Thyroid gland (tissue), 4 donors: ENCODE measurements around the gene CMAS. TPM values are rescaled to one million over a fixed set of nuclear protein-coding genes. Genes with fewer than 3 reads are reported as not detected.

ENCODE experiments used
- DNase-seq, 2 donors: peaks; one replicate each; pipeline ENCODE4 v3.0.0-alpha.2; 2019
- H3K27ac ChIP-seq, 3 donors: fragments of 200-600 bp; sonication (generic); 1 replicate in 2 of 3; 2 replicates in 1 of 3; pipeline ENCODE4 v1.5.1; 2016 to 2019; ENCODE audit warnings: mild to moderate bottlenecking in 1 of 3, moderate library complexity in 1 of 3
- H3K27me3 ChIP-seq: fragments of 200-600 bp; sonication (generic); one replicate; pipeline ENCODE4 v1.5.1; 2019
- H3K36me3 ChIP-seq, 2 donors: fragments of 200-600 bp; sonication (generic); one replicate each; pipeline ENCODE4 v1.5.1; 2016 to 2019
- H3K4me1 ChIP-seq, 2 donors: fragments of 200-600 bp; sonication (generic); one replicate each; pipeline ENCODE4 v1.5.1; 2017 to 2019
- H3K4me3 ChIP-seq, 3 donors: fragments of 200-600 bp; sonication (generic); replicated peaks in 1 of 3; 1 replicate in 2 of 3; 2 replicates in 1 of 3; pipeline ENCODE4 v1.5.1; 2016; ENCODE audit warnings: mild to moderate bottlenecking in 1 of 3
- H3K9me3 ChIP-seq: fragments of 200-600 bp; sonication (generic); one replicate; pipeline ENCODE4 v1.5.1; 2017
- POLR2A ChIP-seq, 2 donors: fragments of 450-650 bp; IDR thresholded peaks; one replicate each; pipeline ENCODE4 v1.6.1; 2017; ENCODE audit warnings: antibody characterized with exemption in 2 of 2, mild to moderate bottlenecking in 2 of 2, moderate library complexity in 1 of 2
- WGBS, 2 donors: methylation state at CpG; one replicate each; pipeline ENCODE4 v1.1.5; 2017; 5-methylcytosine and 5-hydroxymethylcytosine counted together
- intact Hi-C: fragments of 100-400 bp; cut with DNase I; formaldehyde crosslinking; loops from one replicate; pipeline ENCODE4 v1.15.1; 2023
- total RNA-seq, 4 donors: library from RNA; depleted of rRNA; stranded (reverse); fragments of >200 nt; gene quantifications; one replicate each; pipeline ENCODE4 v1.2.3, GENCODE V29; 2016
- TF ChIP-seq, protein P1 (sequence below), 6 experiments: fragments of 200-600 bp in 3 of 6; fragments of 450-650 bp in 3 of 6; sonication (generic) in 3 of 6; IDR thresholded peaks; one replicate each; pipeline ENCODE4 v1.5.1; 2016 to 2019; ENCODE audit warnings: antibody characterized with exemption in 6 of 6, mild to moderate bottlenecking in 2 of 6, inconsistent platforms in 1 of 6, moderate library complexity in 1 of 6

Gene CMAS
- total RNA-seq, 4 donors from 2014 or later, result 24.1 to 32.7 (median 26.3) TPM

DNA sequence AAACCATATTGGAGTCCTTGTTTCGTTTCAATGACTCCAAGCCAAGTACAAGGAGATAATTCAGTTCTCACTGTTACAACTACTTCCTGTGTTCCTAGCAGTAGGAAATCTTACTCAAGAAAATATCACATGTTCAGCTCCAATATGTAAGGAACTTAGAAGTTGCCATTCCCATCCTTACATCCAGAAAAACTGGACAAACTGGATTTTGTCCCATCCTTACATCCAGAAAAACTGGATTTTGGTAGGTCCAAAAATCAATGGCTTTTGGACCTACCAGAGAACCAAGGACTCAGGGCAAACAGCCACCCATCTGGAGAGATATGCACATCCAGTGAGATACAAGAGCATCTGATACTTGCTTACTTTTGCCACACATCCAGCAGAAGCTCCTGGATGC lies 23.8 kb downstream of the CMAS start:
- DNase-seq, result no peak
- Histone ChIP-seq H3K27me3 (no peaks in the 10 kb centered on the region), H3K27ac (no peak overlapping the region), H3K4me3 (no peak overlapping the region), H3K36me3 (peaks cover 0 to 14% of the 10 kb centered on the region in 2 donors), H3K4me1 (no peaks in the 10 kb centered on the region), H3K9me3 (no peaks in the 10 kb centered on the region)
- intact Hi-C loops, result no loop called here
- WGBS, 2 donors, result 85 to 91% methylated on average over 1 of the region's 1 CpG
- TF ChIP-seq POLR2A (IDR thresholded peaks at IDR 0.05), result no peak

DNA sequence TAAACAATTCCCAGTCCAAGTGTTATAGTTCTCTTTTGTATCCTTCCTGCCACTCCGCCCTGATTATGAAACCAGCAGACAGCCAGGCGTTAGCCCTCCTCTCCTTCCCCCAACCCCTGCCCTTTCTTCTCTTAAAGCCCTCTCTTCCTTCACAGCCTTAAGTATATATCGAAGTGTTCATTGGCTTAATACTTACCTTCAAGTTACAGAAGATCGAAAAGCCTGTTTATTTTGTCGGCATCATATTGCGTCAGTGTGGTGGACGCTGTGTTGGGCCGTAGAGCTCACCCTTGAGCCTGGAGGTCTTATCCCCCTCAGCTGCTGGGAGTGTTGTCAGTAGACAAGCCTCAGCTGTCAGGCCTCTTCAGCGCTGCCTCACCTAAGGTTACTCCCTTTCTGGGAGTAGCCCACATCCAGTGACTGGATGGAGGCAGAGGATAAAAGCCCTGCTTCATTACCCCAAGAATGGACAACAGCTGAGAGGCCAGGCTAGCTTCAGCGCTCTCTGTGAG lies 36.2 kb downstream of the CMAS start:
- Histone ChIP-seq H3K4me1 (no peaks in the 10 kb centered on the region), H3K4me3 (no peak overlapping the region), H3K9me3 (no peaks in the 10 kb centered on the region), H3K36me3 (no peaks in the 10 kb centered on the region), H3K27me3 (no peaks in the 10 kb centered on the region), H3K27ac (no peak overlapping the region)
- 75 to 83% methylated on average over 10 of the region's 10 CpGs for WGBS, 2 donors
- intact Hi-C loops, result loop anchor here (5.0 kb wide), 1 partner anchor 255 kb away; no protein-coding TSS in a partner anchor
- TF ChIP-seq, protein P1, sequence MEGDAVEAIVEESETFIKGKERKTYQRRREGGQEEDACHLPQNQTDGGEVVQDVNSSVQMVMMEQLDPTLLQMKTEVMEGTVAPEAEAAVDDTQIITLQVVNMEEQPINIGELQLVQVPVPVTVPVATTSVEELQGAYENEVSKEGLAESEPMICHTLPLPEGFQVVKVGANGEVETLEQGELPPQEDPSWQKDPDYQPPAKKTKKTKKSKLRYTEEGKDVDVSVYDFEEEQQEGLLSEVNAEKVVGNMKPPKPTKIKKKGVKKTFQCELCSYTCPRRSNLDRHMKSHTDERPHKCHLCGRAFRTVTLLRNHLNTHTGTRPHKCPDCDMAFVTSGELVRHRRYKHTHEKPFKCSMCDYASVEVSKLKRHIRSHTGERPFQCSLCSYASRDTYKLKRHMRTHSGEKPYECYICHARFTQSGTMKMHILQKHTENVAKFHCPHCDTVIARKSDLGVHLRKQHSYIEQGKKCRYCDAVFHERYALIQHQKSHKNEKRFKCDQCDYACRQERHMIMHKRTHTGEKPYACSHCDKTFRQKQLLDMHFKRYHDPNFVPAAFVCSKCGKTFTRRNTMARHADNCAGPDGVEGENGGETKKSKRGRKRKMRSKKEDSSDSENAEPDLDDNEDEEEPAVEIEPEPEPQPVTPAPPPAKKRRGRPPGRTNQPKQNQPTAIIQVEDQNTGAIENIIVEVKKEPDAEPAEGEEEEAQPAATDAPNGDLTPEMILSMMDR (IDR thresholded peaks at IDR 0.05), result no peak
- no peak for TF ChIP-seq POLR2A (IDR thresholded peaks at IDR 0.05)
- DNase-seq, result no peak

DNA sequence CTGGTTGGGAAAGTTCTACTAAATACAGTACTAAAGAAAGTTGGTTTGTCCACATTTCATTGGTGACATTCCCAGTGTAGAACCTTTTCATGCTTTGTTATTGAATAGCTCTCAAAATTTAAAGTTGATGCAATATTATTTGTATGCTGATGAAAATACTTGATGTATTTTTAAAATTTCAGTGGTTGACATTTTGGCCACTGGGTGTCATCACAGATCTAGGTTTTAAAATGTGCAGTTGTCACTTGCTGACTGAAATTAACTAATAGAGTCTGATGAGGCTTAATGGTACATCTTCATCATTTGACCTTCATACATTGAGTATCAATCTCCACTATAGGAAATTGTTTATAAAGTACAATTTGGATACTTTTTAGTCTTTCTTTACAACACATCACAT lies 37.1 kb downstream of the CMAS start:
- Histone ChIP-seq H3K4me1 (no peaks in the 10 kb centered on the region), H3K4me3 (no peak overlapping the region), H3K27me3 (no peaks in the 10 kb centered on the region), H3K36me3 (no peaks in the 10 kb centered on the region), H3K9me3 (no peaks in the 10 kb centered on the region), H3K27ac (no peak overlapping the region)
- DNase-seq, result no peak
- TF ChIP-seq, protein P1 (IDR thresholded peaks at IDR 0.05), result peak in 5 of 6 experiments; percentile 14 to 78 (median 51)
- no peak for TF ChIP-seq POLR2A (IDR thresholded peaks at IDR 0.05)
- intact Hi-C loops, result loop anchor here (5.0 kb wide), 1 partner anchor 254 kb away; no protein-coding TSS in a partner anchor

DNA sequence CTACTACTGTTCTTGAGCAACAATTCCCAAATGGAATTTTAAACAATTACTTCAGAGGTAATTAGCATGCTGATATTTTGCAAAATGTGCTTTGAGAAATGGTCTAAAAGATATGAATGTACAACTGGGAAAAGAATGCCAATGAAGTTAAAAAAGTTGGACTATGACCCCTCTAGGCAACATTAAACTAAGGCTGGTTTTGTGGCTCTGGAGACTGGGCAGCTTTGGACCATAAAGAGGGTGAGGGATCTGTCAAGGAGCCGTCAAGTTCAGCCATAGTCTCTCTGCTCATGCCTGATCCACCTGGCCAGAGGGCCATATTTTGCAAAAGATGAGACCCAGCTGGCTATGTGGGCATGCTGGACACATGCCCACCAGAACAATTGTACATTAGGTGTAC lies 38.8 kb downstream of the CMAS start:
- Histone ChIP-seq H3K27me3 (no peaks in the 10 kb centered on the region), H3K4me3 (no peak overlapping the region), H3K9me3 (no peaks in the 10 kb centered on the region), H3K4me1 (no peaks in the 10 kb centered on the region), H3K27ac (no peak overlapping the region), H3K36me3 (no peaks in the 10 kb centered on the region)
- no peak for DNase-seq
- intact Hi-C loops, result loop anchor here (5.0 kb wide), 2 partner anchors 252 to 357 kb away; no protein-coding TSS in a partner anchor
- TF ChIP-seq, protein P1 (IDR thresholded peaks at IDR 0.05), result no peak
- no peak for TF ChIP-seq POLR2A (IDR thresholded peaks at IDR 0.05)
- WGBS, 2 donors, result 100% methylated on average over 1 of the region's 1 CpG

DNA sequence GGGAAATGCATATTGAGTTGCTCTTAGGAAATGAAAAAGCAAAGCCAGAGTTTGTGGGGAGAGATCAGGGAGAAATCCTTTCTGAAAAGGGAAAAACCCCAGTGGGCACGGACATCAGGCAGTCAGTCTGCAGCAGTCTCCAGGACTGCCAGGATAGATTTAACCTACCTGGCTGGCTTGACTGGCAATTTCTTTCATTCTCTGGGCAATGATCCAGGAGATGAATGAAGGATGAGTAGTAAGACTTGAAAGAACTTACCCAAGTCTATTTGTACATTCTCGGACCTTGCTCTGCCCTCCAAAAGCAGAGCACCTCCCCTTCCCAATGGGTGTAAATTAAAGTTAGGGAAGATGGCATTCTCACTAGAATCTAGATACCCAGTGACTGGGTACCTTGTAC lies 42.9 kb downstream of the CMAS start:
- H3K9me3 ChIP-seq, result no peaks in the 10 kb centered on the region
- TF ChIP-seq POLR2A (IDR thresholded peaks at IDR 0.05), result no peak
- TF ChIP-seq, protein P1 (IDR thresholded peaks at IDR 0.05), result no peak
- H3K4me1 ChIP-seq, result no peaks in the 10 kb centered on the region
- DNase-seq, result no peak
- WGBS, 2 donors, result 85 to 86% methylated on average over 2 of the region's 2 CpGs
- H3K36me3 ChIP-seq, result no peaks in the 10 kb centered on the region
- intact Hi-C loops, result loop anchor here (5.0 kb wide), 1 partner anchor 353 kb away; no protein-coding TSS in a partner anchor
- no peaks in the 10 kb centered on the region for H3K27me3 ChIP-seq
- no peak overlapping the region for H3K4me3 ChIP-seq
- no peak overlapping the region for H3K27ac ChIP-seq
